Body of pancreas (tissue), 4 donors: ENCODE measurements around the gene CABYR.

Experiments
- POLR2A ChIP-seq, 3 donors: fragments of 450-650 bp; IDR thresholded peaks; one replicate each; pipeline ENCODE4 v1.6.1; 2016; ENCODE audit warnings: antibody characterized with exemption in 3 of 3, mild to moderate bottlenecking in 2 of 3
- TF ChIP-seq, protein P1 (sequence below), 7 experiments: fragments of 450-650 bp in 4 of 7; fragments of 200-600 bp in 3 of 7; sonication (generic) in 3 of 7; IDR thresholded peaks; one replicate each; pipeline ENCODE4 v1.5.1; 2016 to 2019; ENCODE audit warnings: antibody characterized with exemption in 7 of 7

GRCh38 chr18:24142376-24142775, 3.5 kb downstream of the CABYR start:
- TF ChIP-seq POLR2A (IDR thresholded peaks at IDR 0.05) = no peak
- TF ChIP-seq, protein P1, sequence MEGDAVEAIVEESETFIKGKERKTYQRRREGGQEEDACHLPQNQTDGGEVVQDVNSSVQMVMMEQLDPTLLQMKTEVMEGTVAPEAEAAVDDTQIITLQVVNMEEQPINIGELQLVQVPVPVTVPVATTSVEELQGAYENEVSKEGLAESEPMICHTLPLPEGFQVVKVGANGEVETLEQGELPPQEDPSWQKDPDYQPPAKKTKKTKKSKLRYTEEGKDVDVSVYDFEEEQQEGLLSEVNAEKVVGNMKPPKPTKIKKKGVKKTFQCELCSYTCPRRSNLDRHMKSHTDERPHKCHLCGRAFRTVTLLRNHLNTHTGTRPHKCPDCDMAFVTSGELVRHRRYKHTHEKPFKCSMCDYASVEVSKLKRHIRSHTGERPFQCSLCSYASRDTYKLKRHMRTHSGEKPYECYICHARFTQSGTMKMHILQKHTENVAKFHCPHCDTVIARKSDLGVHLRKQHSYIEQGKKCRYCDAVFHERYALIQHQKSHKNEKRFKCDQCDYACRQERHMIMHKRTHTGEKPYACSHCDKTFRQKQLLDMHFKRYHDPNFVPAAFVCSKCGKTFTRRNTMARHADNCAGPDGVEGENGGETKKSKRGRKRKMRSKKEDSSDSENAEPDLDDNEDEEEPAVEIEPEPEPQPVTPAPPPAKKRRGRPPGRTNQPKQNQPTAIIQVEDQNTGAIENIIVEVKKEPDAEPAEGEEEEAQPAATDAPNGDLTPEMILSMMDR (IDR thresholded peaks at IDR 0.05) = no peak
